A549 treated with CORT108297 at 1 μM for 4 hours (cell line): ENCODE data around the gene CACNA2D2. TPM values are rescaled to one million over a fixed set of nuclear protein-coding genes. Genes with fewer than 3 reads are reported as not detected.

Experiments
- total RNA-seq: library from RNA; stranded (reverse); fragments of 200-300 nt; extraction: Qiagen RNA extraction; gene quantifications from 5 replicates; pipeline ENCODE4 v1.2.3, GENCODE V29; 2022

CACNA2D2 gene
- 0.46 to 0.54 TPM (median 0.51 TPM) in 5 replicates for total RNA-seq

DNA sequence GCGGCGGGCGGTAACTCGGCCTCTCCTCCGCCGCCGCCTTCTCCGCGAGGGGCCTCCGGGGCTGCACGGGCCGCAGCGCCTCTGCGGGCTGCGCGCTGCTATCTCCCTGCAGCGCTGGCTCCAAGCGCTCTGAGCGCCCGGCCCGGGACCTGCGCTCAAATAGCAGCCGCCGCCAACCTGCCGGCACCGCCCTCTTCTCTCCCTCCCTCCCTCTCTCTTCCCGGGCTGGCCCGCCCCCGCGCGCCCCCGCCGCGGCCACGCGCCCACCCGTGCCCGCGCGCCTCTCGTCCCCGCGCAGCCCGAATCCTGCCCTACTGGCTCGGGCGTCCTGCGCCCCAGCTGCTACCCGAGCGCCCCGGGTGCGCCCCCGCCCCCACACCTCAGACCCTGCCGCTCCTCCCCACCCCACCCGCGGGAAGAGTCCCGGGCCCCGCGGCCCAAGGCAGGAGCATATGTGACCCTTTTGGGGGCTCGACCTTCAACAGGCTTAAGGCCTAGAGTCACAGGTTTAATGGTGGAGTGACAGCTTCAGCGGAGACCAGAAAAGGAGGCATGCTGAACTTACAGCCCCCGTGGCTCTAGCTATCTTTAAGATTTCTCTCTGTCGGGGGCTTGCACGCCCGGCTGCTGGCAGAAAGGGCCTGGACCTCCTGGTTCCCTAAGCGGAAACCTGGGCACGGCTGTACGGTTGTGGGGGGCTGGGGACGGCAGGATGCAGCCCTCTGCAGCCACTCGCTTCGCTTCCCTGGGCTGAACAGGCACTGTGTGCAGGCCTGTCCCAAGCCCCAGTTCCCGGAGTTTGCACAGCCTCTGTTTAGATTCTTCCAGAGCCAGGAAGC lies at the start of gene CACNA2D2:
Gene CACNA2D2 (minus strand): TSS at position 131 of the 839 bp plus-strand sequence. CDS start 211 bp downstream, outside the sequence.

DNA sequence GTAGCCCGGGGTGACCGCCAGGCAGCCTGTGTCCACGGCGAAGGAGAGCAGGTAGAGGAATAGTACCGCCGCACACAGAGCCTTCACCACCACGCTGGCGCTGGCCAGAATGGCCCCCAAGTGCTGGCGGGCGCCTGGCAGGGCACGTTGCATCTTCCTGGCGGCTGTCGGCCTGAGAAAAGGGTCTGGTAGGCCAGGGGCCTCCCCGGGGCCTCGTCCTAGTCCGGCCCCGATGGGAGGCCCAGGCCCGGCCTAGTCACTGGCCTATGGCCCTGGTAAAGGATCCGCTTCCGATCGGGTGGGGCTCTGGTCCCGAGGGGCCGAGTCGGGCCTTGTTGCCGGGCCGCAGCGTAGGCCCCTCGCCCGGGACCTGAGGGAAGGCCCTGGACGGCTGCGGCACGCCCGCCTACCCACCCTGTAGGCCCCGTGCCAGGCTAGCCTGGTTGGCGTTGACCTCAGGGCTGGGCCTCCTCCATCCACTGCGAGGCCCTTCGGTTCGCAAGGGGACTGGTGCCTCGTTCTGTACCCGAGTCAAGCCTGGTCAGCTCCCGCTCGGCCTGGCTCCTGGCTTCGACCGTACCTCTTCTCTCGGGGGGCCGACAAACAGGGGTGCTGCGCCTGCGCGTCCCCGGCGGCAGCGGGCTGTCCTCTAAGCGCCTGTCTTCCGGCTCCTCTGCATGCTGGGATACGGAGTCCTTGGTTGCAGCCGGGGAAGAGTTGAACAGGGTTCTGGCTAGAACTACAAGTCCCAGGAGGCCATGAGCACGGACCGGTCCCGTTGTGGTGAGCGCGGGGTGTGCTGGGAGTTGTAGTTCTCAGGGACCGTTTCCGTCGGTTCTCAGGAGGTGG lies 144.3 kb downstream of the CACNA2D2 start, which contains the start of gene TMEM115:
Gene TMEM115 (minus strand): TSS at position 611 of the 849 bp plus-strand sequence. CDS start 458 bp downstream, at position 153.

DNA sequence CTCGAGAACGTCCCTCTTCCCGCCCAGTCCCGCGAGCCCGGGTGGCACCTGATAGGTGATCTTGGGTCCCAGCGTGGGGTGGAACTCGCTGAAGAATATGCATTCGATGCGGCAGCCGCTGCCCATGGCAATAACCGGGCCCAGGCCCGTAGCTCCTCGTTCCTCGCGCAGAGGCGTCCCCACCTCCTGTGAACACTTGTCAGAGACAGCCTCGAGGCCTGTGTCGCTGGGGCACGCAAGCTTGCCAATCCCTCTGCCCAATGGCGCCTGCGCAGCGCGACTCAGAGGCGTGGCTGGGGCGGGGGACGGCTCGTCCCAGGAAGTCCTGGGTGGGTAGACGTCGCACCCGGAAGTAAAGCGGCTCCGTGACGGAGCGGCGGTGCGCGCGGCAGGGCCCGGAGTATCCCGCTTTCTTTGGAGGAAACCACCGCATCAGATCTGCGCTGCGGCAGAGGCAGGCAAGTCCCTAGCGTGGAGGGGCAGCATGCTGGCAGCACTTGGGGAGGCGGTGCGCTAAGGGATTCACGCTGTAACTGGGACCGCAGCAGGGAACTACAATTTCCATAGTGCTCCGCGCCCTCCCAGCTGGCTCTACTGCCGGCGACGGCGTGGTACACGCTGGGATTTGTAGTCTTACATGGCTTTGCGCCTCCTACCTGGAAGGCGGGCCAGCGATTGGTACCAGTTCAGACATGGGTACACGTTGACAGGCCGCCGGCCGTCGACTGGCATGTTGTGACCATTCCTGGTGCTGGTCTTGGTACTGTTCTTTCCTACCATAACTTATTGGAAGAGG lies 152.7 kb downstream of the CACNA2D2 start, which contains the start of the genes CYB561D2 and NPRL2:
Gene CYB561D2 (plus strand): TSS at position 336 of the 796 bp plus-strand sequence. CDS start 572 bp downstream, outside the sequence.
Gene NPRL2 (minus strand): TSS at position 249 of the 796 bp plus-strand sequence. CDS start 123 bp downstream, at position 126.

DNA sequence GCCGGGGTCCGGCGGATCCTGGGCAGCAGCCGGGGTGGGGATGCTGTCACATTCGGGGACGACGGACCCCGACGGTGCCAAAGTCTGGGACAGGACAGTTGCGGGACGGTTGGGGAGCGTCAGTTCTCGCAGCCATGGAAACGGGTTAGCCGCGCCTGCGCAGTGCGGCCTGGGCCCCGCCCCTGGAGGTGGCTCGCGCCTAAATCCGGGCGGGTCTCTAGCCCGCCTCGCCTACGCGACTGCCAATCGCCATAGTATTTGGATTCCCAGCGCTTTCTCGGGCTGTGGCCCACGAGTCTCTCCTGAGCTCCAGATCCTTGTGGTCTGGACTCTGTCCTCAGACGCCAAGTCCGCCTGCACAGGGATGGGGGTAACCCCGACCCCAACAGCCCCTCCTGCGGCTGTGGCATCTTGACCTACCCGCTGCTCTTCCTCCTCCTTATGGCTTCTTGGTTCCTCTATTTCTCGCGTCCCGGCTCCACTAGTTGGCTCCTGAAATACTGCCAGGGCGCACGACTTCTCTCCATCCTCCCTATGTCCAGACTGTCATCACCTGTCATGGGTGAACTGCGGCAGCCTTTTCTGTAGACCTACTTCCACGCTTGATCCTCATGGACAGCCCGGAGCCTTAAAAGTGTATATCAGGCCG lies 157.7 kb downstream of the CACNA2D2 start, which contains the start of gene ZMYND10:
Gene ZMYND10 (minus strand): TSS at position 147 of the 649 bp plus-strand sequence. CDS start 153 bp downstream, outside the sequence.

DNA sequence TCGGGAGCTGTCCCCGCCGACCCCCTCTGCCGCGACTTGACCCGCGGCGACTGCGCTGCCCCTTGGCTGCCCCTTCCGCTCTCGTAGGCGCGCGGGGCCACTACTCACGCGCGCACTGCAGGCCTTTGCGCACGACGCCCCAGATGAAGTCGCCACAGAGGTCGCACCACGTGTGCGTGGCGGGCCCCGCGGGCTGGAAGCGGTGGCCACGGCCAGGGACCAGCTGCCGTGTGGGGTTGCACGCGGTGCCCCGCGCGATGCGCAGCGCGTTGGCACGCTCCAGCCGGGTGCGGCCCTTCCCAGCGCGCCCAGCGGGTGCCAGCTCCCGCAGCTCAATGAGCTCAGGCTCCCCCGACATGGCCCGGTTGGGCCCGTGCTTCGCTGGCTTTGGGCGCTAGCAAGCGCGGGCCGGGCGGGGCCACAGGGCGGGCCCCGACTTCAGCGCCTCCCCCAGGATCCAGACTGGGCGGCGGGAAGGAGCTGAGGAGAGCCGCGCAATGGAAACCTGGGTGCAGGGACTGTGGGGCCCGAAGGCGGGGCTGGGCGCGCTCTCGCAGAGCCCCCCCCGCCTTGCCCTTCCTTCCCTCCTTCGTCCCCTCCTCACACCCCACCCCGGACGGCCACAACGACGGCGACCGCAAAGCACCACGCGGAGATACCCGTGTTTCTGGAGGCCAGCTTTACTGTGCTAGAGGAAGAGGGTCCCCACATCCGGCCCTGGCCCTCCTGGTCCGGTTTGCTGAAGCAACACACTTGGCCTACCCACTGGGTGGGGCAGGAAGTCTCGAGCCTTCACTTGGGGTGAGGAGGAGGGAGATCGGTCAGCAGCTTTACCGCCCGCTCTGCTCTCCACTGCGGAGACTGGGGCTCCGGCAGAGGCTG lies 162.7 kb downstream of the CACNA2D2 start, which contains the start of gene RASSF1:
Gene RASSF1 (minus strand): TSS at position 389 of the 882 bp plus-strand sequence. CDS start 31 bp downstream, at position 358.

DNA sequence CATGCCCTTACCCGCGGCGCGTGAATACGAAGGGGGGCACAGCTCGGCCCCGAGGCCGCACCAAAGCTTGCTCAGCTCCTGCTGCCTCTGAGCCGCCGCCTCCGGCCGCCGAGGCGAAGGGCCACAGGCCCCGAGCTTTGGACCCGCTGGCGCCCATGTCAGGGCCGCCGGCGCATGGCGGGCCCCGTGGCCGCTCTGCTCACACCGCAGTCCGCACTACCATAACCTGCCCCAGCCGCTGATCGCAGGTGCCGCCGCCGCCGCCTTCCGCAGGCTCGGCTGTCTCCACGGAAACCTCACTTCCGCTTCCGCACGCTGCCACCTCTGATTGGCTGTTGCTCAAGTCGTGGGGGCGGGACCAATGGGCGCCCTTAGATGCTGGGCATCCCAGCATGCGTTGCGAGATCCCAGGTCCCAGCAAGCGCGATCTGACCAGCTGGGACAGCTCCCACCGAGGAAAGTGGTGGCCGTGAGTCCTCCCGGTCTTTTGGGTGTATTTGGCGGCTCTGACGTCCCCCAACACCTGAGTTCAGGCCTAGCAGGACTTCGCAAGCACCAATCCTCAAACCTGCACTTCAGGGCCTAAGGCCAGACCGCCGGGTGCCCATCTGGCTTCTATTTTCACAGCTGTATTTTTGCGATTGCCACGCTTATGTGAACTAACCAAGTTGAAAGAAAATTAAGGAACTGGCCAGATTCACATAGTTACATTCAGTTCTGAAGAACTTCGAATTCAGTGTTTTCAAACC lies 175.3 kb downstream of the CACNA2D2 start, which contains the start of gene TUSC2:
Gene TUSC2 (minus strand): TSS at position 281 of the 749 bp plus-strand sequence. CDS start 124 bp downstream, at position 157.

DNA sequence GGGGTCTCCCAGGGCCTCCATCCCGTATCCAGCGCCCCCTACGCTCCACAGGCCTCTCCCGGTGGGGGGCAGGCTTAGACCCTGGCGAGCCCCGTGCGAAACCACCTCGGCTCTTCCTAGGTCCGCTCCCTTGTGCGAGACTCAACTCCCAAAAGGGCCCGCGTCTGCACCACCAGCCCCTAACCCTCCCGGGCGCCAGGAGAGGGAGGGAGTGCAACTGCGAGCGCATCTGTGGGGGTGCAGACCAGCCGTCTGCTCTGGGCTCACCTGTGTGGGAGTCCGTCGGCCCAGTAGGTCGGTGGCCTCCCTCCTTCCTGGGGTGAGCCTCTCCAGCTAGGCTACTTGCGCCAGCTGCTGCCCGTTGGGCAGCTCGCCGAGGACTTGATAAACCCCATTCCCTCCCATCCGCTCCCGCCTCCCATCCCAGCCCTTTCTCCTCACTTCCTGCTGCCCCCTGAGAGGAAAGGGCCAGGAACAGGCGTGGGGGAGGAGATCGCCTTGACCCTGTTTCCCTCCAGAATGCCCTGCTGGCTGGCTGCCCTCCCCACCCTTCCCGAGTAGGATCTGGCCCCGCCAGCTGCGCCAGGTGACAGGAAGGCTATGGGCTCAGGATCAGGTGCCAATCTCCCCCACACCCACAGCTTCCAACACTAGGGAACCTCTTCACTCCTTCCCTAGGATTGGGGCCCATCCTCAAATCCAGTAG lies 180.9 kb downstream of the CACNA2D2 start, which contains the start of gene HYAL2:
Gene HYAL2 (minus strand): TSS at position 360 of the 706 bp plus-strand sequence. CDS start 2,256 bp downstream, outside the sequence.

Other genes with a start within 250 kb of the CACNA2D2 start
- gene SEMA3B, start 234.5 kb downstream of the CACNA2D2 start, total RNA-seq: 5.6 to 10.6 TPM (median 8.3 TPM) in 5 replicates
- gene LSMEM2, start 224.5 kb downstream of the CACNA2D2 start, total RNA-seq: 0.09 TPM in 2 of 5 replicates, not detected in the others
- 72.3 to 104 TPM (median 92.6 TPM) in 5 replicates for gene IFRD2, start 211.2 kb downstream of the CACNA2D2 start, total RNA-seq
- gene HYAL3, start 204.2 kb downstream of the CACNA2D2 start, total RNA-seq: 7.0 to 9.6 TPM (median 8.9 TPM) in 5 replicates
- gene NAA80, start 204.2 kb downstream of the CACNA2D2 start, total RNA-seq: 4.6 to 7.6 TPM (median 7.1 TPM) in 5 replicates
- 0.37 to 0.52 TPM (median 0.44 TPM) in 5 replicates for gene HYAL1, start 200.1 kb downstream of the CACNA2D2 start, total RNA-seq
- gene HYAL2, start 180.9 kb downstream of the CACNA2D2 start, total RNA-seq: 17.4 to 28.8 TPM (median 25.6 TPM) in 5 replicates
- gene TUSC2, start 175.4 kb downstream of the CACNA2D2 start, total RNA-seq: 23.3 to 43.8 TPM (median 36.8 TPM) in 5 replicates
- 16.7 to 21.1 TPM (median 20.4 TPM) in 5 replicates for gene RASSF1, start 162.8 kb downstream of the CACNA2D2 start, total RNA-seq
- 0.93 to 1.8 TPM (median 1.1 TPM) in 5 replicates for gene ZMYND10, start 157.9 kb downstream of the CACNA2D2 start, total RNA-seq
- gene NPRL2, start 152.9 kb downstream of the CACNA2D2 start, total RNA-seq: 12.2 to 15.4 TPM (median 13.0 TPM) in 5 replicates
- 14.7 to 22.9 TPM (median 22.3 TPM) in 5 replicates for gene CYB561D2, start 152.8 kb downstream of the CACNA2D2 start, total RNA-seq
- 37.7 to 48.2 TPM (median 47.5 TPM) in 5 replicates for gene TMEM115, start 144.1 kb downstream of the CACNA2D2 start, total RNA-seq
- 2.4 to 2.7 TPM (median 2.6 TPM) in 5 replicates for gene C3orf18, start 64.1 kb upstream of the CACNA2D2 start, total RNA-seq
- gene HEMK1, start 65.9 kb upstream of the CACNA2D2 start, total RNA-seq: 4.9 to 7.3 TPM (median 7.0 TPM) in 5 replicates
- 0.51 to 0.66 TPM (median 0.58 TPM) in 5 replicates for gene CISH, start 108.1 kb upstream of the CACNA2D2 start, total RNA-seq
- 20.8 to 27.3 TPM (median 25.6 TPM) in 5 replicates for gene MAPKAPK3, start 113.5 kb upstream of the CACNA2D2 start, total RNA-seq
- gene DOCK3, start 171.3 kb upstream of the CACNA2D2 start, total RNA-seq: 0.27 to 0.40 TPM (median 0.39 TPM) in 5 replicates